ENCODE data around the gene GPX7.

The GPX7 gene

GRCh38 chr1:52601991-52602855, at the start of gene GPX7:
GPX7 (plus strand) TSS chr1:52602371; CDS start chr1:52602410, 39 bp downstream.
- Histone ChIP-seq H3K9ac (ENCODE audit: low read length in 2 of 2) (peak within 1 kb of the TSS; percentile 72 to 93), H3K4me3 (ENCODE audit: low read length in 2 of 2) (peak within 1 kb of the TSS; percentile 75 to 76), H3K9me3 (ENCODE audit: control insufficient read depth in 2 of 2, low read length in 2 of 2) (no peaks in the 10 kb centered on the region), H3K36me3 (ENCODE audit: control insufficient read depth in 2 of 2, insufficient read depth in 2 of 2, low read length in 2 of 2) (peaks cover 5 to 12% of the 10 kb centered on the region in 2 donors), H3K27me3 (ENCODE audit: control insufficient read depth in 1 of 2, insufficient read depth in 2 of 2, low read length in 2 of 2) (no peaks in the 10 kb centered on the region), H3K4me1 (ENCODE audit: control insufficient read depth, insufficient read depth, low read length) (peaks cover 27% of the 10 kb centered on the region), H3K27ac (ENCODE audit: low read length) (peak within 1 kb of the TSS; percentile 74)

GRCh38 chr1:52552505-52553361, 49.4 kb upstream of the GPX7 start, which contains the start of gene TUT4:
TUT4 (minus strand) TSS chr1:52553092; CDS start chr1:52526280, 26,812 bp downstream.
- H3K4me1 ChIP-seq (ENCODE audit: control insufficient read depth, insufficient read depth, low read length), result peaks cover 4% of the 10 kb centered on the region
- no peaks in the 10 kb centered on the region for H3K36me3 ChIP-seq (ENCODE audit: control insufficient read depth in 2 of 2, insufficient read depth in 2 of 2, low read length in 2 of 2)
- no peaks in the 10 kb centered on the region for H3K27me3 ChIP-seq (ENCODE audit: control insufficient read depth in 1 of 2, insufficient read depth in 2 of 2, low read length in 2 of 2)
- H3K4me3 ChIP-seq (ENCODE audit: low read length in 2 of 2), result peak within 1 kb of the TSS; percentile 87 to 94
- peak within 1 kb of the TSS; percentile 65 for H3K27ac ChIP-seq (ENCODE audit: low read length)
- peak within 1 kb of the TSS; percentile 84 to 87 for H3K9ac ChIP-seq (ENCODE audit: low read length in 2 of 2)
- H3K9me3 ChIP-seq (ENCODE audit: control insufficient read depth in 2 of 2, low read length in 2 of 2), result no peaks in the 10 kb centered on the region

- H3K27me3 ChIP-seq (ENCODE audit: control insufficient read depth in 1 of 2, insufficient read depth in 2 of 2, low read length in 2 of 2), result no peaks in the 10 kb centered on the region
- H3K4me3 ChIP-seq (ENCODE audit: low read length in 2 of 2), result peak overlapping the region; percentile 87 to 94
- H3K9me3 ChIP-seq (ENCODE audit: control insufficient read depth in 2 of 2, low read length in 2 of 2), result no peaks in the 10 kb centered on the region
- peak overlapping the region; percentile 65 for H3K27ac ChIP-seq (ENCODE audit: low read length)
- peaks cover 4% of the 10 kb centered on the region for H3K4me1 ChIP-seq (ENCODE audit: control insufficient read depth, insufficient read depth, low read length)
- H3K36me3 ChIP-seq (ENCODE audit: control insufficient read depth in 2 of 2, insufficient read depth in 2 of 2, low read length in 2 of 2), result no peaks in the 10 kb centered on the region
- H3K9ac ChIP-seq (ENCODE audit: low read length in 2 of 2), result peak overlapping the region; percentile 84 to 87
Measured at GRCh38 chr1:52553362-52554266, 48.6 kb upstream of the GPX7 start.

DNA sequence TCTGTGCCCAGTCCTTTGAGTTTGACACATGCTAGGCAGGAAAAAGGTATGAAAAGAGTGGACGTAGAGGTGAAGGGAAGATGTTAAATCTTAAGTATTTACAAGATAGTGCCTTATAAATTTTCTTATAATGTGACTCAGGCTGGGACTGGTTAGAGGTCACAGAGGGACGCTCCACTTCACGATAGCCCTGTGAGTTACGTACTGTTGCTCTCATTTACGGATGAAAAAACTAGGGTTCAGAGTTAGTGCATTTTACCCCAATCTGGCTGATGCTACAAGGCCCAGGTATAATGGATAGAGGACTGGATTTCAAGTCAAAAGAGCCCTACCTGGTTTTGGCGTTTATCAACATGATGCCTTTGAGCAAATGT, 47.9 kb upstream of the GPX7 start:
- Histone ChIP-seq H3K36me3 (ENCODE audit: control insufficient read depth in 2 of 2, insufficient read depth in 2 of 2, low read length in 2 of 2) (no peaks in the 10 kb centered on the region), H3K27me3 (ENCODE audit: control insufficient read depth in 1 of 2, insufficient read depth in 2 of 2, low read length in 2 of 2) (no peaks in the 10 kb centered on the region), H3K27ac (ENCODE audit: low read length) (peak overlapping the region; percentile 65), H3K9me3 (ENCODE audit: control insufficient read depth in 2 of 2, low read length in 2 of 2) (no peaks in the 10 kb centered on the region), H3K4me1 (ENCODE audit: control insufficient read depth, insufficient read depth, low read length) (peaks cover 4% of the 10 kb centered on the region), H3K4me3 (ENCODE audit: low read length in 2 of 2) (peak overlapping the region; percentile 87 to 94), H3K9ac (ENCODE audit: low read length in 2 of 2) (peak overlapping the region; percentile 84 to 87)

- Histone ChIP-seq H3K4me1 (ENCODE audit: control insufficient read depth, insufficient read depth, low read length) (peaks cover 4% of the 10 kb centered on the region), H3K9ac (ENCODE audit: low read length in 2 of 2) (peak overlapping the region in 1 of 2 donors; percentile 84), H3K4me3 (ENCODE audit: low read length in 2 of 2) (no peak overlapping the region)
Measured at GRCh38 chr1:52554756-52555155, 47.4 kb upstream of the GPX7 start.

GRCh38 chr1:52556641-52557360, 45.4 kb upstream of the GPX7 start:
- H3K36me3 ChIP-seq (ENCODE audit: control insufficient read depth in 2 of 2, insufficient read depth in 2 of 2, low read length in 2 of 2), result no peaks in the 10 kb centered on the region
- H3K9ac ChIP-seq (ENCODE audit: low read length in 2 of 2), result no peak overlapping the region
- H3K27me3 ChIP-seq (ENCODE audit: control insufficient read depth in 1 of 2, insufficient read depth in 2 of 2, low read length in 2 of 2), result no peaks in the 10 kb centered on the region
- peaks cover 4% of the 10 kb centered on the region for H3K4me1 ChIP-seq (ENCODE audit: control insufficient read depth, insufficient read depth, low read length)
- no peak overlapping the region for H3K4me3 ChIP-seq (ENCODE audit: low read length in 2 of 2)
- H3K27ac ChIP-seq (ENCODE audit: low read length), result no peak overlapping the region
- no peaks in the 10 kb centered on the region for H3K9me3 ChIP-seq (ENCODE audit: control insufficient read depth in 2 of 2, low read length in 2 of 2)

More at GRCh38 chr1:52554756-52555155, 47.4 kb upstream of the GPX7 start:
- Histone ChIP-seq H3K36me3 (ENCODE audit: control insufficient read depth in 2 of 2, insufficient read depth in 2 of 2, low read length in 2 of 2) (no peaks in the 10 kb centered on the region), H3K27me3 (ENCODE audit: control insufficient read depth in 1 of 2, insufficient read depth in 2 of 2, low read length in 2 of 2) (no peaks in the 10 kb centered on the region), H3K9me3 (ENCODE audit: control insufficient read depth in 2 of 2, low read length in 2 of 2) (no peaks in the 10 kb centered on the region), H3K27ac (ENCODE audit: low read length) (no peak overlapping the region)

GRCh38 chr1:52558941-52559340, 43.2 kb upstream of the GPX7 start:
- Histone ChIP-seq H3K9ac (ENCODE audit: low read length in 2 of 2) (no peak overlapping the region), H3K27me3 (ENCODE audit: control insufficient read depth in 1 of 2, insufficient read depth in 2 of 2, low read length in 2 of 2) (no peaks in the 10 kb centered on the region), H3K4me3 (ENCODE audit: low read length in 2 of 2) (no peak overlapping the region), H3K36me3 (ENCODE audit: control insufficient read depth in 2 of 2, insufficient read depth in 2 of 2, low read length in 2 of 2) (no peaks in the 10 kb centered on the region), H3K9me3 (ENCODE audit: control insufficient read depth in 2 of 2, low read length in 2 of 2) (no peaks in the 10 kb centered on the region), H3K27ac (ENCODE audit: low read length) (no peak overlapping the region), H3K4me1 (ENCODE audit: control insufficient read depth, insufficient read depth, low read length) (peaks cover 2% of the 10 kb centered on the region)

- no peaks in the 10 kb centered on the region for H3K27me3 ChIP-seq (ENCODE audit: control insufficient read depth in 1 of 2, insufficient read depth in 2 of 2, low read length in 2 of 2)
- H3K4me1 ChIP-seq (ENCODE audit: control insufficient read depth, insufficient read depth, low read length), result no peaks in the 10 kb centered on the region
- H3K27ac ChIP-seq (ENCODE audit: low read length), result no peak overlapping the region
Measured at GRCh38 chr1:52559875-52560274, 42.3 kb upstream of the GPX7 start.

DNA sequence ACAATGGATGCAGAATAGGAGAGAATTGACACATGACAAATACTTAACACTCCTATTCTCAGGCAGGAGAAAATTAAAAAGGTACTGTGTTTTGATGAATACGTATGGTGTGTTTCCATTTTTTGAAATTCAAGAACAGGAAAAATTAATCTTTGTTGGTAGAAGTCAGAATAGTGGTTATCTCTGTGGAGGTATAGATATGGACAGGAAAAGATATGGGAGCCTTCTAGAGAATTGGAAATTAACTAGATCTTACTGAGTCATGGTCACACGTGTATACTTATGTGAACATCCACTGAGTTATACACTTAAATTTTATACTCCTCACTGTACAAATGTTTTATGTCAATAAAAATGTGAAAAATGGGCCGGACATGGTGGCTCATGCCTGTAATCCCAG, 39.4 kb upstream of the GPX7 start:
- H3K36me3 ChIP-seq (ENCODE audit: control insufficient read depth in 2 of 2, insufficient read depth in 2 of 2, low read length in 2 of 2), result no peaks in the 10 kb centered on the region
- H3K4me1 ChIP-seq (ENCODE audit: control insufficient read depth, insufficient read depth, low read length), result no peaks in the 10 kb centered on the region
- H3K27ac ChIP-seq (ENCODE audit: low read length), result no peak overlapping the region
- H3K9me3 ChIP-seq (ENCODE audit: control insufficient read depth in 2 of 2, low read length in 2 of 2), result no peaks in the 10 kb centered on the region
- H3K9ac ChIP-seq (ENCODE audit: low read length in 2 of 2), result no peak overlapping the region
- no peaks in the 10 kb centered on the region for H3K27me3 ChIP-seq (ENCODE audit: control insufficient read depth in 1 of 2, insufficient read depth in 2 of 2, low read length in 2 of 2)
- no peak overlapping the region for H3K4me3 ChIP-seq (ENCODE audit: low read length in 2 of 2)

More at GRCh38 chr1:52559875-52560274, 42.3 kb upstream of the GPX7 start:
- no peaks in the 10 kb centered on the region for H3K36me3 ChIP-seq (ENCODE audit: control insufficient read depth in 2 of 2, insufficient read depth in 2 of 2, low read length in 2 of 2)
- H3K4me3 ChIP-seq (ENCODE audit: low read length in 2 of 2), result no peak overlapping the region
- H3K9ac ChIP-seq (ENCODE audit: low read length in 2 of 2), result no peak overlapping the region
- H3K9me3 ChIP-seq (ENCODE audit: control insufficient read depth in 2 of 2, low read length in 2 of 2), result no peaks in the 10 kb centered on the region
